ENCODE measurements around the gene PDE6B. TPM values are rescaled to one million over a fixed set of nuclear protein-coding genes. Genes with fewer than 3 reads are reported as not detected.

PDE6B gene
- polyA plus RNA-seq, 1 donor from 2014 or later = 3.2 TPM

- no peaks in the 10 kb centered on the region for H3K79me2 ChIP-seq (replicated peaks; ENCODE audit: insufficient read depth, low read length)
- TF ChIP-seq POLR2AphosphoS5 (IDR thresholded peaks at IDR 0.05) = no peak
- TF ChIP-seq MXI1 (conservative IDR thresholded peaks at IDR 0.05; ENCODE audit: poor library complexity, severe bottlenecking) = no peak
- no peak for TF ChIP-seq RAD21 (conservative IDR thresholded peaks at IDR 0.05)
- TF ChIP-seq EP300 (conservative IDR thresholded peaks at IDR 0.05; ENCODE audit: poor library complexity, severe bottlenecking) = no peak
- no peak for TF ChIP-seq CTCF (IDR thresholded peaks at IDR 0.05; ENCODE audit: poor library complexity, severe bottlenecking)
- TF ChIP-seq REST (IDR thresholded peaks at IDR 0.05; ENCODE audit: borderline replicate concordance) = no peak
- no peak for TF ChIP-seq TAF1 (IDR thresholded peaks at IDR 0.05; ENCODE audit: low read depth)
- TF ChIP-seq SMC3 (conservative IDR thresholded peaks at IDR 0.05; ENCODE audit: poor library complexity) = no peak
- TF ChIP-seq EZH2 (IDR thresholded peaks at IDR 0.05; ENCODE audit: borderline replicate concordance, insufficient read depth, low read length, poor library complexity, severe bottlenecking) = no peak
These were observed 4.2 kb downstream of the PDE6B start for GRCh38 chr4:629636-629914.

GRCh38 chr4:629915-630641, 4.7 kb downstream of the PDE6B start:
- Histone ChIP-seq H3K9me2 (ENCODE audit: insufficient read depth, low read length) (no peaks in the 10 kb centered on the region), H3K27ac (ENCODE audit: low read length) (no peak overlapping the region), H3F3A (ENCODE audit: insufficient read depth, low read length, poor library complexity, severe bottlenecking) (no peaks in the 10 kb centered on the region), H3K79me2 (replicated peaks; ENCODE audit: insufficient read depth, low read length) (no peaks in the 10 kb centered on the region), H3K9me3 (ENCODE audit: low read length) (no peaks in the 10 kb centered on the region), H2AFZ (ENCODE audit: low read depth, low read length) (no peak overlapping the region), H3K4me2 (ENCODE audit: low read length) (no peak overlapping the region), H3K4me3 (ENCODE audit: low read length) (no peak overlapping the region), H3K9ac (ENCODE audit: low read length) (no peak overlapping the region), H3K27me3 (ENCODE audit: insufficient read depth, low read depth, low read length) (no peaks in the 10 kb centered on the region), H3K36me3 (ENCODE audit: insufficient read depth, low read length) (no peaks in the 10 kb centered on the region), H4K20me1 (ENCODE audit: insufficient read depth) (no peaks in the 10 kb centered on the region)
- TF ChIP-seq SMC3 (conservative IDR thresholded peaks at IDR 0.05; ENCODE audit: poor library complexity) = no peak
- no peak for TF ChIP-seq MXI1 (conservative IDR thresholded peaks at IDR 0.05; ENCODE audit: poor library complexity, severe bottlenecking)
- TF ChIP-seq RAD21 (conservative IDR thresholded peaks at IDR 0.05) = no peak
- TF ChIP-seq EZH2 (IDR thresholded peaks at IDR 0.05; ENCODE audit: borderline replicate concordance, insufficient read depth, low read length, poor library complexity, severe bottlenecking) = no peak
- no peak for TF ChIP-seq TAF1 (IDR thresholded peaks at IDR 0.05; ENCODE audit: low read depth)
- no peak for TF ChIP-seq POLR2AphosphoS5 (IDR thresholded peaks at IDR 0.05)
- TF ChIP-seq CTCF (IDR thresholded peaks at IDR 0.05; ENCODE audit: poor library complexity, severe bottlenecking) = no peak
- TF ChIP-seq REST (IDR thresholded peaks at IDR 0.05; ENCODE audit: borderline replicate concordance) = no peak
- no peak for TF ChIP-seq EP300 (conservative IDR thresholded peaks at IDR 0.05; ENCODE audit: poor library complexity, severe bottlenecking)

More at GRCh38 chr4:629636-629914, 4.2 kb downstream of the PDE6B start:
- Histone ChIP-seq H3K9me3 (ENCODE audit: low read length) (no peaks in the 10 kb centered on the region), H2AFZ (ENCODE audit: low read depth, low read length) (no peak overlapping the region), H3K4me2 (ENCODE audit: low read length) (no peak overlapping the region), H3F3A (ENCODE audit: insufficient read depth, low read length, poor library complexity, severe bottlenecking) (no peaks in the 10 kb centered on the region), H3K27me3 (ENCODE audit: insufficient read depth, low read depth, low read length) (no peaks in the 10 kb centered on the region), H4K20me1 (ENCODE audit: insufficient read depth) (no peaks in the 10 kb centered on the region), H3K4me3 (ENCODE audit: low read length) (no peak overlapping the region), H3K9ac (ENCODE audit: low read length) (no peak overlapping the region), H3K9me2 (ENCODE audit: insufficient read depth, low read length) (no peaks in the 10 kb centered on the region), H3K27ac (ENCODE audit: low read length) (no peak overlapping the region), H3K36me3 (ENCODE audit: insufficient read depth, low read length) (no peaks in the 10 kb centered on the region)
